Omental fat pad (tissue), 4 donors: ENCODE measurements around the gene NR6A1. TPM values are rescaled to one million over a fixed set of nuclear protein-coding genes. Genes with fewer than 3 reads are reported as not detected.

Experiments
- ATAC-seq: fragments of 150-250 bp; one replicate; pipeline ENCODE4 v1.9.1; 2016; ENCODE audit warnings: mild to moderate bottlenecking, moderate library complexity; ENCODE audit not compliant: low FRiP score
- DNase-seq: peaks from one replicate; pipeline ENCODE4 v3.0.0-alpha.2; 2019; ENCODE audit warnings: low spot score
- CTCF ChIP-seq, 3 donors: fragments of 450-650 bp; IDR thresholded peaks; one replicate each; pipeline ENCODE4 v1.5.1; 2016 to 2017; ENCODE audit warnings: antibody characterized with exemption in 3 of 3, mild to moderate bottlenecking in 3 of 3, moderate library complexity in 2 of 3
- total RNA-seq, 4 donors: library from RNA; depleted of rRNA; stranded (reverse); fragments of >200 nt; gene quantifications; one replicate each; pipeline ENCODE4 v1.1.0, GENCODE V29; 2016

NR6A1 gene
- total RNA-seq, 4 donors from 2014 or later = 0.95 to 1.2 (median 1.0) TPM

- TF ChIP-seq CTCF (IDR thresholded peaks at IDR 0.05) = no peak
- no peak for DNase-seq
Measured at GRCh38 chr9:124569942-124570341, 201.2 kb downstream of the NR6A1 start.

GRCh38 chr9:124567362-124567761 is 203.7 kb downstream of the NR6A1 start:
- ATAC-seq (no peak), DNase-seq (no peak)
- no peak for TF ChIP-seq CTCF (IDR thresholded peaks at IDR 0.05)

More at GRCh38 chr9:124569942-124570341, 201.2 kb downstream of the NR6A1 start:
- no peak for ATAC-seq

- ATAC-seq = no peak
- no peak for TF ChIP-seq CTCF (IDR thresholded peaks at IDR 0.05)
- DNase-seq = no peak
Measured at GRCh38 chr9:124562328-124562727, 208.8 kb downstream of the NR6A1 start.

- TF ChIP-seq CTCF (IDR thresholded peaks at IDR 0.05) = no peak
- ATAC-seq = no peak
- DNase-seq = no peak
Measured at GRCh38 chr9:124559871-124560270, 211.2 kb downstream of the NR6A1 start.

- TF ChIP-seq CTCF (IDR thresholded peaks at IDR 0.05) = no peak
- DNase-seq (no peak), ATAC-seq (no peak)
Measured at GRCh38 chr9:124558777-124559470, 212.2 kb downstream of the NR6A1 start.

GRCh38 chr9:124557895-124558294 is 213.2 kb downstream of the NR6A1 start:
- no peak for DNase-seq
- no peak for ATAC-seq
- TF ChIP-seq CTCF (IDR thresholded peaks at IDR 0.05) = no peak

- ATAC-seq = no peak
- no peak for TF ChIP-seq CTCF (IDR thresholded peaks at IDR 0.05)
Measured at GRCh38 chr9:124555043-124555442, 216.1 kb downstream of the NR6A1 start.

More at GRCh38 chr9:124555043-124555442, 216.1 kb downstream of the NR6A1 start:
- DNase-seq = no peak
